ENCODE measurements around the gene RIPOR2.
"Not testable (repeated sequence)": the region's sequence is repeated elsewhere in the genome, so short reads cannot be mapped to it uniquely, and the experiment has no call there.

Gene RIPOR2

DNA sequence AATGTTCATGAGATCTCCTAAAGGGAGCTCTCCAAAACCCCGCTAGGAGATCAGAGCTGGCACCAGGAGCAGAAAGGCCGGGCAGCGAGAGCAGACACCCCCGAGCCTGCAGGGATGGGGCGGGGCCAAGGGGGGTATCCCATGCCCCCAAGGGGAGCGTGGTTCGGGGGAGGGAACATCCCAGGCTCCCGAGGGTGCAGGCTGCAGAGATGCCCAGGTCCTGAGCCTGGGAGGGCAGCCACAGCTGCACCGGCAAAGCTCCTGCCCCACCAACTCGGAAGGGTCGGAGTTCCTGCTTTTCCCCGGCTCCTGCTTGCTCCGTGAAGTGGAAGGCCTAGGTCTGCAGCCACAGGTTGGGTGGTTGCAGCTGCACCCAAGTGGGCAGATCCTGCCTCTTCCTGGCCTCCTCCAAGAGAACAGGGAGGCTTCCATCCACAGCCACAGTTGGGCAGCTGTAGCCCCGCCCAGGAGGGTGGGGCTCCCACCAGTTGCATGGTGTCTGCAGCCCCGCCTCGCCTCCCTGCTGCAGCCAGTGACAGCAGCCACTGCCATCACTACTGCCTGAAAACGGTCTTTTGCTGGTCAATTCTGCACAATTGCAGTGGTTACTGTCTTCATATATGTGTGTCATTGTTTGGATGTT lies 174.4 kb downstream of the RIPOR2 start:
- DNase-seq (ENCODE audit: low spot score) = peak; percentile 9

DNA sequence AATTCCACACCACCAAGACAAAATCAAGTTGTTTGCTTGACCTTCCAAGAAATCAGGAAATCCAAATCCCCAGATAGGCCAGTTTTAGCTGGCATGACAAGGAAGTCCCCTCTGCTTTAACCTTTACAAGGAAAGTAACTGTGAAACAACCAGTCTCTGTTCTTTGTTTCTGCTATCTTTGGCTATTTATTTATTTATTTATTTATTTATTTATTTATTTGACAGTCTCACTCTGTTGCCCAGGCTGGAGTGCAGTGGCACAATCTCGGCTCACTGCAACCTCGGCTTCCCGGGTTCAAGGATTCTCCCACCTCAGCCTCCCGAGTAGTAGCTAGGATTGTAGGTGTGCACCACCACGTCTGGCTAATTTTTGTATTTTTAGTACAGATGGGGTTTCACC lies 175.6 kb downstream of the RIPOR2 start:
- DNase-seq (ENCODE audit: low spot score) = no peak

- DNase-seq (ENCODE audit: low spot score) = no peak
Measured at GRCh38 chr6:24759718-24760117, 176.0 kb downstream of the RIPOR2 start.

DNA sequence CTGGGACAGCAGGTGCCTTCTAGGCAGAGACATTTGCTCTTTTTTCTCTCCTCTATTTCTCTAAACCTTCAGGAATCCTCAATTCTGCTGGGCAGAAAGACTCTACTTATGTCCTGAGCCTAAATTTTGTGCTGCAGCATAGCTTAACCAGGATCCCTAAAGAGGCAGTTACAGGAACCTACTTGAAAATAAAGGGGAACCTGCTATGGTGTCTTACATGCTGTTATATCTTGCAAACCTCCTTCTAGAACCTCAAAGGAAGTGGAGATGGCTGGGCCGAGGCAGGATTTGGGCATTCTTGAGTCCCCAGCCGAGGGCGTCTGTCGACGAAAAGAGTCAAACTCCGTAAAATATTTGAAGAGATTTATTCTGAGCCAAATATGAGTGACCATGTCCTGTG lies 178.1 kb downstream of the RIPOR2 start:
- DNase-seq (ENCODE audit: low spot score) = no peak

DNA sequence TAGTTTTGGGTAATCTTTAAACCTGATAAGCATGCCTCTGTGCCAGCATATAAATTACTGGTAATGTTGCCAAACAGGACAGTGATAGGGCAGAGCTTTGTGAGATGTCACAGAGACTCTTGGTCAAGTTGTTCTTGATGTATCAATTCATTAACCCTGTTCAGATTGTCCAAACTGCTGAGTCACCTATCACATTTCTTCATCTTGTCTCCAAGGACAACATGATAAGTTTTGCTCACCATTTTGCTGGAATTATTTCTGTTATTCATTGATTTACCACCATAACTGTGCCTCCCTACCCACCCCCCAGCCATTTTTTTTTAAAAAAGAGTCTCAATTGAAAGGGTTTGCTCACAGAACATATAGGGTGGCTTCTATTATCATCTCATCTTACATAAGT lies 180.5 kb downstream of the RIPOR2 start:
- DNase-seq (ENCODE audit: low spot score) = no peak

GRCh38 chr6:24754378-24754777 lies 181.4 kb downstream of the RIPOR2 start:
- DNase-seq (ENCODE audit: low spot score) = not testable (repeated sequence)
